Keratinocyte (primary cell): ENCODE results near the gene DEGS1. TPM values are rescaled to one million over a fixed set of nuclear protein-coding genes. Genes with fewer than 3 reads are reported as not detected.

Experiments
- DNase-seq: peaks from one replicate; pipeline ENCODE4 v3.0.0-alpha.2; 2011; ENCODE audit warnings: low read depth, missing footprints, low spot score
- FAIRE-seq: peaks from 2 replicates; lab custom pipeline; 2011; peaks lifted over from hg19 to GRCh38; lab: Jason Lieb, UNC
- H2AFZ ChIP-seq: 2 replicates; pipeline ENCODE4 v1.6.0; 2012; ENCODE audit warnings: low read length, control low read depth, inconsistent platforms; ENCODE audit not compliant: control insufficient read depth
- H3K27ac ChIP-seq: 2 replicates; pipeline ENCODE4 v1.5.1; 2011; ENCODE audit warnings: low read length; ENCODE audit not compliant: control insufficient read depth, insufficient read depth
- H3K27me3 ChIP-seq: 3 replicates; pipeline ENCODE4 v1.6.0; 2011; ENCODE audit warnings: low read length; ENCODE audit not compliant: control insufficient read depth, insufficient read depth; ENCODE audit errors: extremely low read depth
- H3K36me3 ChIP-seq, 2 experiments: 2 replicates in 1 of 2; 3 replicates in 1 of 2; pipeline ENCODE4 v1.5.1; 2011; ENCODE audit warnings: low read length in 2 of 2, mild to moderate bottlenecking in 1 of 2; ENCODE audit not compliant: control insufficient read depth in 2 of 2, insufficient read depth in 2 of 2; ENCODE audit errors: extremely low read depth in 1 of 2
- H3K4me1 ChIP-seq: 3 replicates; pipeline ENCODE4 v1.5.1; 2011; ENCODE audit warnings: low read length; ENCODE audit not compliant: control insufficient read depth, insufficient read depth; ENCODE audit errors: extremely low read depth
- H3K4me2 ChIP-seq: 3 replicates; pipeline ENCODE4 v1.6.0; 2011; ENCODE audit warnings: low read depth, low read length; ENCODE audit not compliant: control insufficient read depth, insufficient read depth; ENCODE audit errors: extremely low read depth
- H3K4me3 ChIP-seq, 3 experiments: fragments of 200-600 bp in 1 of 3; sonication (generic) in 1 of 3; 2 replicates in 2 of 3; 3 replicates in 1 of 3; pipeline ENCODE4 v1.5.1; 2011 to 2016; ENCODE audit warnings: low read length in 3 of 3, mild to moderate bottlenecking in 3 of 3, control low read depth in 2 of 3, inconsistent platforms in 1 of 3, low read depth in 1 of 3, mixed read lengths in 1 of 3, mixed run types in 1 of 3, moderate library complexity in 1 of 3; ENCODE audit not compliant: control insufficient read depth in 2 of 3, insufficient read depth in 2 of 3; ENCODE audit errors: extremely low read depth in 1 of 3
- H3K79me2 ChIP-seq: 2 replicates; pipeline ENCODE4 v1.6.0; 2012; ENCODE audit warnings: low read length; ENCODE audit not compliant: control insufficient read depth, insufficient read depth
- H3K9ac ChIP-seq: 3 replicates; pipeline ENCODE4 v1.6.0; 2011; ENCODE audit warnings: low read length; ENCODE audit not compliant: control insufficient read depth, insufficient read depth; ENCODE audit errors: extremely low read depth
- H3K9me1 ChIP-seq: 3 replicates; pipeline ENCODE4 v1.6.0; 2011; ENCODE audit warnings: low read length; ENCODE audit not compliant: control insufficient read depth, insufficient read depth; ENCODE audit errors: extremely low read depth
- H3K9me3 ChIP-seq: 2 replicates; pipeline ENCODE4 v1.5.1; 2012; ENCODE audit warnings: low read depth, low read length; ENCODE audit not compliant: control insufficient read depth
- H4K20me1 ChIP-seq: 3 replicates; pipeline ENCODE4 v1.6.0; 2011; ENCODE audit warnings: low read length; ENCODE audit not compliant: control insufficient read depth, insufficient read depth; ENCODE audit errors: extremely low read depth
- CTCF ChIP-seq, 3 experiments: IDR thresholded peaks in 1 of 3; conservative IDR thresholded peaks in 1 of 3; optimal IDR thresholded peaks in 1 of 3; 2 replicates in 2 of 3; 3 replicates in 1 of 3; pipeline versions ENCODE3 to v1.5.1; 2011; ENCODE audit warnings: low read length in 3 of 3, mild to moderate bottlenecking in 3 of 3, moderate library complexity in 2 of 3, control low read depth in 1 of 3, inconsistent platforms in 1 of 3; ENCODE audit not compliant: insufficient read depth in 2 of 3; ENCODE audit errors: extremely low read depth in 1 of 3
- EZH2 ChIP-seq: IDR thresholded peaks from one replicate; pipeline ENCODE4 v1.6.1; 2012; ENCODE audit warnings: inconsistent platforms, mild to moderate bottlenecking, low read length, moderate library complexity
- dilution Hi-C: fragments of 300-500 bp; cut with MboI; formaldehyde crosslinking; loops from one replicate; pipeline ENCODE4 v1.7.0; 2020; ENCODE audit warnings: low sequenced_read_pairs; ENCODE audit not compliant: extremely low pct_ligation_motif_present
- polyA plus RNA-seq, 5 experiments: library from polyadenylated mRNA; depleted of rRNA in 3 of 5; stranded (reverse) in 3 of 5; stranded (forward) in 1 of 5; unstranded in 1 of 5; fragments of >200 nt; gene quantifications; 1 replicate in 1 of 5; 2 replicates in 3 of 5; 3 replicates in 1 of 5; pipeline versions ENCODE4 v1.2.1 to v1.2.3, GENCODE V29; 2011 to 2012; ENCODE audit warnings: missing spikeins in 2 of 5, low read depth in 1 of 5, low replicate concordance in 1 of 5

The DEGS1 gene
- polyA plus RNA-seq, 1 donor (not counting 4 experiments of a cell fraction or from before 2014, with no cell fraction given) = 314 TPM

- no peaks in the 10 kb centered on the region for H3K9me1 ChIP-seq
- no peaks in the 10 kb centered on the region for H4K20me1 ChIP-seq
- H3K27me3 ChIP-seq = no peaks in the 10 kb centered on the region
- DNase-seq (no peak), FAIRE-seq (peak; percentile 49)
- no peak overlapping the region for H3K4me3 ChIP-seq
- peak overlapping the region; percentile 51 for H3K27ac ChIP-seq
- H3K4me2 ChIP-seq = peak overlapping the region; percentile 25
- H3K9ac ChIP-seq = no peak overlapping the region
- TF ChIP-seq EZH2 (no peak), CTCF (optimal IDR thresholded peaks at IDR 0.05 in 1 of 3, IDR thresholded peaks at IDR 0.05 in 1 of 3, conservative IDR thresholded peaks at IDR 0.05 in 1 of 3; ENCODE audit: extremely low read depth in 1 of 3, insufficient read depth in 2 of 3, low read length in 3 of 3) (no peak)
- H3K9me3 ChIP-seq = no peaks in the 10 kb centered on the region
- H3K36me3 ChIP-seq = peaks cover 5 to 7% of the 10 kb centered on the region in 2 experiments
- peak overlapping the region; percentile 63 for H2AFZ ChIP-seq
- H3K79me2 ChIP-seq = peaks cover 2% of the 10 kb centered on the region
- peaks cover 26% of the 10 kb centered on the region for H3K4me1 ChIP-seq
- dilution Hi-C loops = no loop called here
These were observed 14.0 kb downstream of the DEGS1 start for GRCh38 chr1:224196813-224197600.

DNA sequence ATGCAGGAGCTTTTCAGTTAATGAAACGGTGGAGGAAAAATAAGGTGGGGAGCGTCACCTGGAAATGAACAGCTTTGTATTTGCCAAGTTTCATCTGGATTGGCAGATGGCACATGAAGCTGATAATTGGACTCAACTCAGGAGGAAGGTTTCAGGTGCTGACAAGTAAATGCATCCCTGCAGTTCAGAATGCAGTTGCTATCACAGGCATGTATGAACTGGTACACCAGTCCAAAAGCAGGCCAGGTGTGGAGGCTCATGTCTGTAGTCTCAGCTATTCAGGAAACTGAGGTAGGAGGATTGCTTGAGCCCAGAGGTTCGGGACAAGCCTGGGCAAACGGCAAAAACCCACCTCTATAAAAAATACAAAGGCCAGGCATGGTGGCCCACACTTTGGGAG, 15.5 kb downstream of the DEGS1 start:
- Histone ChIP-seq H3K4me1 (peaks cover 28% of the 10 kb centered on the region), H4K20me1 (no peaks in the 10 kb centered on the region), H3K9me1 (no peaks in the 10 kb centered on the region), H3K36me3 (peaks cover 0 to under 1% of the 10 kb centered on the region in 2 experiments), H3K27ac (peak overlapping the region; percentile 67), H3K9me3 (no peaks in the 10 kb centered on the region), H3K27me3 (no peaks in the 10 kb centered on the region), H2AFZ (peak overlapping the region; percentile 67), H3K9ac (no peak overlapping the region), H3K4me3 (no peak overlapping the region), H3K79me2 (no peaks in the 10 kb centered on the region), H3K4me2 (peak overlapping the region; percentile 61)
- TF ChIP-seq CTCF (optimal IDR thresholded peaks at IDR 0.05 in 1 of 3, IDR thresholded peaks at IDR 0.05 in 1 of 3, conservative IDR thresholded peaks at IDR 0.05 in 1 of 3; ENCODE audit: extremely low read depth in 1 of 3, insufficient read depth in 2 of 3, low read length in 3 of 3) = no peak
- dilution Hi-C loops = no loop called here
- DNase-seq (no peak), FAIRE-seq (peak; percentile 98)
